Common myeloid progenitor, CD34-positive (primary cell): Measurements from ENCODE around the gene CABYR. TPM values are rescaled to one million over a fixed set of nuclear protein-coding genes. Genes with fewer than 3 reads are reported as not detected.

Experiments
- CTCF ChIA-PET: fragments of 350-600 bp; sonication (Branson Sonifier 250); formaldehyde crosslinking; loops from one replicate; lab custom pipeline; 2021; ENCODE audit warnings: antibody characterized with exemption; lab: Charles Lee
- POLR2A ChIA-PET: fragments of 350-600 bp; sonication (Branson Sonifier 250); formaldehyde crosslinking; loops from one replicate; lab custom pipeline; 2021; ENCODE audit warnings: antibody characterized with exemption; lab: Charles Lee
- DNase-seq, 3 donors: peaks; one replicate each; pipeline versions ENCODE4 v3.0.0 to v3.0.0-alpha.2; 2013
- H3K27ac ChIP-seq, 2 experiments: 1 replicate in 1 of 2; 2 replicates in 1 of 2; pipeline ENCODE4 v1.7.0; 2013; ENCODE audit warnings: inconsistent platforms in 2 of 2, low read length in 2 of 2, mild to moderate bottlenecking in 2 of 2, low read depth in 1 of 2, moderate library complexity in 1 of 2; ENCODE audit not compliant: severe bottlenecking in 2 of 2, insufficient read depth in 1 of 2, poor library complexity in 1 of 2
- H3K27me3 ChIP-seq, 5 experiments: replicated peaks in 2 of 5; 1 replicate in 3 of 5; 2 replicates in 2 of 5; pipeline versions ENCODE4 v1.6.1 to v1.7.0; 2013; ENCODE audit warnings: low read length in 4 of 5, mild to moderate bottlenecking in 2 of 5, moderate library complexity in 2 of 5, inconsistent platforms in 1 of 5; ENCODE audit not compliant: insufficient read depth in 5 of 5, control insufficient read depth in 4 of 5
- H3K36me3 ChIP-seq, 4 experiments: 1 replicate in 2 of 4; 2 replicates in 2 of 4; pipeline versions ENCODE4 v1.6.1 to v1.7.0; 2013; ENCODE audit warnings: low read length in 3 of 4, control low read depth in 1 of 4, mild to moderate bottlenecking in 1 of 4; ENCODE audit not compliant: control insufficient read depth in 4 of 4, insufficient read depth in 4 of 4
- H3K4me1 ChIP-seq, 4 experiments: 1 replicate in 3 of 4; 2 replicates in 1 of 4; pipeline versions ENCODE4 v1.6.1 to v1.7.1; 2013; ENCODE audit warnings: low read length in 3 of 4, mild to moderate bottlenecking in 3 of 4, control low read depth in 1 of 4, inconsistent platforms in 1 of 4, moderate library complexity in 1 of 4; ENCODE audit not compliant: control insufficient read depth in 4 of 4, insufficient read depth in 4 of 4; ENCODE audit errors: control extremely low read depth in 1 of 4
- H3K4me3 ChIP-seq, 7 experiments: 1 replicate in 4 of 7; 2 replicates in 3 of 7; pipeline versions ENCODE4 v1.5.1 to v1.7.0; 2013; ENCODE audit warnings: mild to moderate bottlenecking in 7 of 7, low read length in 6 of 7, moderate library complexity in 6 of 7, inconsistent platforms in 2 of 7, low read depth in 2 of 7, control low read depth in 1 of 7; ENCODE audit not compliant: insufficient read depth in 4 of 7, control insufficient read depth in 1 of 7; ENCODE audit errors: extremely low read depth in 1 of 7
- H3K9me3 ChIP-seq, 5 experiments: 1 replicate in 4 of 5; 2 replicates in 1 of 5; pipeline versions ENCODE4 v1.6.1 to v1.7.1; 2013; ENCODE audit warnings: low read length in 4 of 5, mild to moderate bottlenecking in 2 of 5, inconsistent platforms in 1 of 5, low read depth in 1 of 5, moderate library complexity in 1 of 5; ENCODE audit not compliant: control insufficient read depth in 4 of 5, insufficient read depth in 2 of 5; ENCODE audit errors: control extremely low read depth in 1 of 5
- WGBS: methylation state at CpG from one replicate; pipeline ENCODE4 v1.1.5; 2013; ENCODE audit not compliant: insufficient coverage; 5-methylcytosine and 5-hydroxymethylcytosine counted together
- polyA plus RNA-seq: library from polyadenylated mRNA; unstranded; fragments of 120-200 nt; gene quantifications from one replicate; pipeline ENCODE4 v1.2.1, GENCODE V29; 2013

Gene CABYR
- polyA plus RNA-seq = 0.61 TPM

DNA sequence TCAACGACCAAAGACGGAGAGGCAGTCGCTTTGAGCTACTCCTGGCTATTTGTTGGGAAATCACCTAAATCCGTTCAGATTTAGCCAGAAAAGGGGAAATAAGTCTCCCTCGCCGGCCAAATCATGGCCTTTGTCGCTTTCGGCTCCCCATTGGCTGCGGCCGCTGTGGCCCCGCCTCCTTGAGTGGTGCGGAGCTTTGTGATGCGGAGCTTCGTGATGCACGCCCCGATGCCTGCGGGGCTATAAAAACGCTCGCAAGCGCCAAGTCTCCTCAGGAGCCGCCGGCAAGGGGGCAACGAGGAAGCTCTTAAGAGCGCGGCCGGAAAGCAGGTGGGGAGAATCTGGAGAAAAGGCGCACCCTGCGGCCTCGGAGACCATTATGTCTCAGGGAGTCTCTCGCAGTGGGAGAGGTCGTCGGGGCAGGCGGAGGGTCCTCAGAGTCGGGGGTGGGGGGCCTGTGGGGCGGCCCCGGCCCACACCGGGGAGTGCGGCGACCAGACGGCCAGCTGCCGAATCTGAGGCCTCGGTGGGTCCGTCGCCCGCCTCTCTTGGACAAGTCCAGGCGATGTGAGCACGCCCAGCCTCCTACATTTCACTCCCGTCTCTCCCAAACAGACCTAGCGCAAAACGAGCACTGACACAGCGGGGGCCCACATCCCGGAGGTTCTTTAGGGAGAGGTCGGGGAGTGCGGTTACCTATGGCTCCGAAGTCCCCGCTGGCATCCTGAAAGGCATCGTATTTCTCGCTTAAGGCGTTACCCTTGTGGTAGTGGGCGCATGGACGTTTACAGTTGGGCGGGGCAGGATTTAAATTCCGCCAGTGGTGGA lies at the start of gene CABYR:
CABYR (plus strand) TSS at position 274 of the 828 bp plus-strand sequence. CDS start 4,053 bp downstream, outside the sequence.
- H3K36me3 ChIP-seq = no peaks in the 10 kb centered on the region
- H3K27me3 ChIP-seq = peaks cover 0 to 24% (median 4%) of the 10 kb centered on the region in 5 experiments
- no peak within 1 kb of the TSS for H3K27ac ChIP-seq
- H3K4me3 ChIP-seq = peak within 1 kb of the TSS; percentile 18 to 73 (median 46)
- H3K9me3 ChIP-seq = peaks cover 0 to 4% (median 0%) of the 10 kb centered on the region in 5 experiments
- peak; percentile 76 to 91 (median 90) for DNase-seq
- ChIA-PET CTCF (interaction anchor here (0.7 to 1.7 kb wide), 4 partner anchors 11 to 314 kb away, joined by 3 to 4 read pairs (median 3); no protein-coding TSS in a partner anchor), POLR2A (interaction anchor here (0.8 kb wide), 1 partner anchor 13 kb away, joined by 4 read pairs; no protein-coding TSS in a partner anchor)
- 4% methylated on average over 51 of the region's 63 CpGs for WGBS
- H3K4me1 ChIP-seq = peaks cover 0 to 13% (median 12%) of the 10 kb centered on the region in 4 experiments

DNA sequence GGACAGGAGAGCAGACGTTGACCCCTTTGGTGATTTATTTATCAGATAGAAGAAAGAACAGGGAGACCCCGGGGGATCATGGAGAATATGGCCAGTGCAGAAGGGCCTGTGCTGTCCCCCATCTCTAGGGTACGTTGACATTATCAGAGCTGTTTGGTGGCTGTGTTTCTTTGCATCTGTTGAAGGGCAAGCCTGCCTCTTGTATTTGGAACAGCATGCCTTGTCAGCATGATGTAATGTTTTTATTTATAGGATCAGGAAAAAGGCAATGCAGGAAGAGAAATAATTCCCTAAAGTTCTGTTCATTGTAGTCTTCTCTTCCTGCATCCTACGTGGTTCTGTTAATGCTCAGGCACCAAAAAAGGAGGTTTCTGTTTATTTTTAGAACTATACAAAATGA lies 49.8 kb upstream of the CABYR start:
- ChIA-PET CTCF (no interaction called here), POLR2A (no interaction called here)
- peaks cover 0 to under 1% (median 0%) of the 10 kb centered on the region in 4 experiments for H3K4me1 ChIP-seq
- H3K27me3 ChIP-seq = no peaks in the 10 kb centered on the region
- DNase-seq = no peak
- peaks cover 6 to 37% (median 15%) of the 10 kb centered on the region in 4 experiments for H3K36me3 ChIP-seq
- H3K4me3 ChIP-seq = no peak overlapping the region
- no peak overlapping the region for H3K27ac ChIP-seq
- 83% methylated on average over 4 of the region's 4 CpGs for WGBS
- no peaks in the 10 kb centered on the region for H3K9me3 ChIP-seq

DNA sequence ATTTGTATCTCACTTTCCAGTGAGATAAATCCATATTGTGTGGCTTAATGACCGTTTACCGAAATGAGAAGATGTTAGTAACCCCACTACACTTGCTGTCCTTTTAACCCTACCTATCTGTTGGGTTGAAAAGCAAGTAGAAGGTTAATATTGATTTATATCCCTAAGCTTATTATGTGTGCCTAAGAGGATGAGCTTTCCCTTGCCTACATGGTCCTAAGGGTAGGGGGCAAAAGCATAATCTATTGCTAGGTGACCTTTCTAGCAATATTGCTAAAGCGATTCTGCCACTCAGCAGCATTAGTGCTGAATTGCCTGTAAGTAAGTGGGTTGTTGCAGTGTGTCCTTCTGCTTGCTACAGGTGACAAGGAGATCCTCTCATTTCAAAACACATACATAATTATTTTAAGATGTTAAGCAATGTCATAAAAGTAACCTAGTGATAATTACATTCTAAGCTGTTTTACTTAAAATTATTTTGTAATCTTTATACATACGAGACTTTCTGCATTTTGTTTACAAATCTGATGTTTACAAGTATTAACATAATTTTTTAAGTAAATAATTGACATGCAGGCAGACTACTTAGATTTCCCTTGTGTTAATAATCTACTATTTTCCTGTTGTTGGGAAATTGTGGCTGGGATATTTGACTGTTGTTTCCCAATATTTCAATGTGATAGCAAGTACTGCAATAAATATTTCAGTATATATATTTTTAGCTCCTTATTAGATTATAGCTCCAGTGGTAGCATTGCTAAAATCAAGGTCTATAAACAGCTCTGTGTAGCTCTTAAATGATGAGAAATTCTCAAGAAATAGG lies 49.1 kb upstream of the CABYR start:
- Histone ChIP-seq H3K4me3 (no peak overlapping the region), H3K27me3 (no peaks in the 10 kb centered on the region), H3K9me3 (no peaks in the 10 kb centered on the region), H3K27ac (no peak overlapping the region), H3K4me1 (peaks cover 0 to 7% (median 0%) of the 10 kb centered on the region in 4 experiments), H3K36me3 (peaks cover 6 to 37% (median 14%) of the 10 kb centered on the region in 4 experiments)
- ChIA-PET CTCF (no interaction called here), POLR2A (interaction anchor here (0.6 kb wide), 1 partner anchor 601 kb away, joined by 7 read pairs; no protein-coding TSS in a partner anchor)
- WGBS = no CpG with 5 or more reads among the region's 4 CpGs
- no peak for DNase-seq

GRCh38 chr18:24090876-24091275 lies 48.0 kb upstream of the CABYR start:
- POLR2A ChIA-PET = no interaction called here
- H3K27me3 ChIP-seq = no peaks in the 10 kb centered on the region
- H3K4me1 ChIP-seq = peaks cover 0 to 7% (median 0%) of the 10 kb centered on the region in 4 experiments
- no peak overlapping the region for H3K4me3 ChIP-seq
- 98% methylated on average over 13 of the region's 13 CpGs for WGBS
- CTCF ChIA-PET = no interaction called here
- H3K36me3 ChIP-seq = peaks cover 3 to 26% (median 15%) of the 10 kb centered on the region in 4 experiments
- no peak for DNase-seq
- peaks cover 0 to 5% (median 0%) of the 10 kb centered on the region in 5 experiments for H3K9me3 ChIP-seq
- no peak overlapping the region for H3K27ac ChIP-seq

DNA sequence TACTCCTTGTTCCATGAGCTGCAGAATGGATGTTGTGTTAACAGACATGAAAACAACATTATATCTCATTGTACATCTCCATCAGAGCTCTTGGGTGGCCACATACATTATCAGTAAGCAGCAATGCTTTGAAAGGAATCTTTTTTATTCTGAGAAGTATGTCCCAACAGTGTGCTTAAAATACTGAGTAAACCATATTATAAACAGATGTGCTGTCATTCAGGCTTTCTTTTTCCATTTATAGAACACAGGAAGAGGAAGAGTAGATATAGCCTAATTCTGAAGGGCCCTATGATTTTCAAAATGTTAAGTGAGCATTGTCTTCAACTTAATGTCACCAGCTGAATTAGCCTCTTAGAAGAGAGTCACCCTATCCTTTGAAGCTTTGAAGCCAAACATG lies 44.3 kb upstream of the CABYR start:
- DNase-seq = no peak
- Histone ChIP-seq H3K27me3 (no peaks in the 10 kb centered on the region), H3K4me3 (no peak overlapping the region), H3K4me1 (peaks cover 0 to 7% (median 0%) of the 10 kb centered on the region in 4 experiments), H3K36me3 (peaks cover 7 to 27% (median 8%) of the 10 kb centered on the region in 4 experiments), H3K9me3 (peaks cover 6 to 17% (median 7%) of the 10 kb centered on the region in 5 experiments), H3K27ac (no peak overlapping the region)
- POLR2A ChIA-PET = no interaction called here
- CTCF ChIA-PET = interaction anchor here (1.7 kb wide), 1 partner anchor 12 kb away, joined by 4 read pairs; no protein-coding TSS in a partner anchor

- Histone ChIP-seq H3K9me3 (peaks cover 6 to 17% (median 7%) of the 10 kb centered on the region in 5 experiments), H3K36me3 (peaks cover 7 to 30% (median 11%) of the 10 kb centered on the region in 4 experiments), H3K27me3 (no peaks in the 10 kb centered on the region), H3K27ac (no peak overlapping the region), H3K4me3 (no peak overlapping the region), H3K4me1 (peaks cover 0 to 7% (median 0%) of the 10 kb centered on the region in 4 experiments)
- ChIA-PET POLR2A (no interaction called here), CTCF (interaction anchor here (1.7 kb wide), 1 partner anchor 13 kb away, joined by 4 read pairs; no protein-coding TSS in a partner anchor)
- 100% methylated on average over 1 of the region's 1 CpG for WGBS
- DNase-seq = no peak
These were observed 42.9 kb upstream of the CABYR start for GRCh38 chr18:24095976-24096375.
